GM19467 (cell line): Measurements from ENCODE around the gene CTSD.

Source experiments
- ATAC-seq: cut with Tn5 transposase; IDR thresholded peaks from one replicate; pipeline ENCODE4 v1.9.1; 2021; ENCODE audit warnings: mild to moderate bottlenecking, moderate library complexity; ENCODE audit not compliant: unreplicated experiment

CTSD gene

DNA sequence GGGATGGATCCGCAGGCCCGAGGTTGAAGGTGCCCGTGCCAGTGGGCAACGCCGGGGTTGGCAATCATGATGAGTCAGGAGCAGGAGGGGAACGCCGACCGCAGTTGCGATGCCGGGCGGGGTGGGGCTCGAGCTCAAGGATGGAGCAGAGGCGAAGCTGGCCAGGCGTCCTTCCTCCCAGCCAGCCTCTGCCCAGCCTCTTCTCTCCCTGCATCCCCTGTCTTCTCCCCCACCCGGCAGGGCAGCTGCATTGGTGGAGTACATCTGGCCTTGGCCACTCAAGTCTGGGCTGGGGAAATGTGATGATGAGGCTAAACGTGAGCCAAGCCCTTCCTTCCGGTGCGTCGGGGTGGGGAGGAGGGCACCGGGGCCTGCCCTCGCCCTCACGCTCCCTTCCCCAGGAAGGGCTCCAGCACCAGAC is 17.2 kb downstream of the CTSD start:
- no peak for ATAC-seq

DNA sequence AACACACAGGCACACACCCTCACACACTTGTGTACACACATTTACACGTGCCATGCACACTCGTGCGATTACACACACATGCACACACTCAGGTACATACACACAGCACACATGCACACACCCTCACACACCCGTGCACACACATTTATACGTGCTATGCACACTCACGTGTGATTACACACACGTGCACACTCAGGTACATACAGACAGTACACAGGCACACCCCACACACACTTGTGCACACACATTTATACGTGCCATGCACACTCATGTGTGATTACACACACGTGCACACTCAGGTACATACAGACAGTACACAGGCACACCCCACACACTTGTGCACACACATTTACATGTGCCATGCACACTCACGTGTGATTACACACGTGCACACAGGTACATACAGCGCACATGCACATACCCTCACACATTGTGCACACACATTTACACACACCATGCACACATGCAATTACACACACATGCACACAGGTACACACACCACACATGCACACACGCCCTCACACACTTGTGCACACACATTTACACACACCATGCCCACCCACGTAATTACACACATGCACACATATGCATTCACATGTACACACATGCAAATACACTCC is 17.9 kb downstream of the CTSD start:
- ATAC-seq = no peak

DNA sequence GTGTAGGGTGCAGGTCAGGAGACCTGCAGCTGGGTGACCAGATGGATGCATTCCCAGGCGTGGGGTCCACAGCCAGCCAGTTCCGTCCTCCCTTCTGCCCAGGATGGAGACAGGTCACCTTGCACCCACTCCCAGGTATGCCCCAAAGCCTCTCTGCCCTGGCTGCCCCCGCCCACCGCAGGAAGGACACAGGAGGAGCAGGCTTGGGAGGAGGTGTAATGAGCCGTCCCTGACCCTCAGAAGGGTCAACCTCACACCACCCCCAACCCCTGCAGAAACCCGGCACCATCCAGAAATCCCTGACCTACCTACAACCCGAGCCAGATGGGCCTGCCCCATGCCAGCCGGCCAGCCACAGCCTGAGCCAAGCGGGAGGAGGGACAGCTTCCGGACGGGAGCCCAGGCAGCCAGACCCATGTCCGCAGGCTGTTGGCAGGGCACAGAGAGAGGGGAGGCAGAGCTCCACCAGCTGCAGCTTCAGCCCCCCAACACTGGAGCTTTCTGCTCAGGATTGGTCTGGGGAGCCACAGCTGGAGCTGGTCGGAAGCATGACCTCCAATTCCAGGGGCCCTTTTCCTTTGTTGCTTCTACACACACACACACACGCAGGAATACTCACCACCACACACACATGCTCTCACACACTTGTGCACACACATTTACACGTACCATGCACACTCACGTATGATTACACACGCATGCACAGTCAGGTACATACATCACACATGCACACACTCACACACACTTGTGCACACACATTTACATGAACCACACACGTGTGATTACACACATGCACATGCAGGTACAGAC is 18.6 kb downstream of the CTSD start:
- ATAC-seq = no peak

DNA sequence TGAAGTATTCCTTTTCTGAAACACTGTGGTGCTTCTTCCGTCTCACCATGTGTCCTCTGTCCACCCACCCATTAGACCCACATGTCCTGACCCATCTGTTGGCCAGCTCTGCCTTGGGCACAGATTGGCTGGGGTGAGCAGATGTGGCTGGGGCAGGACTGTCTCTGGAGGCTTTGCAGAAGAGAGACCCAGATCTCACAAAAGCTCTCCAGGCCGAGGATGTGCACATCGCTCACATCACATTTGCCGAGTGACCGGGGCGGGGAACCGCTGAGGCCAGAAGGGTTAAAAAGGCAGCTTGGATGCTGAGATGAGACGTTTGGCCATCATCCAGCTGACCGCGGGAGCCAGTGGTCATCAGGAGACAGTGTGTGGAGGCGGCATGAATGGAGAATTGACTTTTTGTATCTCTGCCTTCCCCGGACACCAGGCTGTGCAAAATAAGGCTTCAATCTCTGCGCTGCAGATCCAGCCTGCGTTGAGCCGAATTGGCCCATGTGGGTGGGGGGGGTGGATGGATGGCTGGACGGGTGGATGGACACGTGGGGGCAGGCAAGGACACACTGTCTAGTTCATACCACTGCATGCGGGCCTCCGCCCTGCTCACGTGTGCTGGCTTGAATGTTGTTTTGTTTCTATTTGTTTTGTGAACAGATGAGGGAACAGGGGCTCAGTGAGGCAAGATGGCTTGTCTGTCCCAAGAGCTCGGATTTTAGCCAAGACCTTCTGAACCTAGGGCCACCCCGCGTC is 19.4 kb downstream of the CTSD start:
- no peak for ATAC-seq

DNA sequence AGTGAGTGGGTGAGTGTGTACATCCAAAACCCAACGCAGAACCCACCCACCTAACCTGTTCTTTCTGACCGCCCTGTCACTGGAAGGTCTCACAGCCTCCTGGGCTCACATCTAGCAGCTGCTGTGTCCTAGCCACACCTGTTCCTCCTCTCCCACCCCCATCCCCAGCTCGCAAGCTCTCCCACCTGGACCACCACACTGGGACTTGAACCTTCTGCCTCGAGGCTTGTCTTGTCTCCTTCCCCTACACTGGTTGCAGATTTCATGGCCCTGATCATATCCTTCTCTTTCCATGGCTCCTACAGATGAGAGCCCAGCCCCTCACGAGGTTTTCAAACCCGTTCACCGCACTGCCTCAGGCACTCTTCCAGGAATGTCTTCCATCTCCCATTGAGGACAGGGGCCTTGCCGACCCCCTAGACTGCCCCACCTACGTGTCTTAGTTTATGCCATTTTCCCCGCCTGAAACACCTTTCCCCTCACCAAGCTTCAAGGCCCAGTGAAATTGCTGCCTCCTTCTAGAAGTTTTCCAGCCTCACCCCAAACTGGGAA is 20.1 kb downstream of the CTSD start:
- ATAC-seq = no peak

DNA sequence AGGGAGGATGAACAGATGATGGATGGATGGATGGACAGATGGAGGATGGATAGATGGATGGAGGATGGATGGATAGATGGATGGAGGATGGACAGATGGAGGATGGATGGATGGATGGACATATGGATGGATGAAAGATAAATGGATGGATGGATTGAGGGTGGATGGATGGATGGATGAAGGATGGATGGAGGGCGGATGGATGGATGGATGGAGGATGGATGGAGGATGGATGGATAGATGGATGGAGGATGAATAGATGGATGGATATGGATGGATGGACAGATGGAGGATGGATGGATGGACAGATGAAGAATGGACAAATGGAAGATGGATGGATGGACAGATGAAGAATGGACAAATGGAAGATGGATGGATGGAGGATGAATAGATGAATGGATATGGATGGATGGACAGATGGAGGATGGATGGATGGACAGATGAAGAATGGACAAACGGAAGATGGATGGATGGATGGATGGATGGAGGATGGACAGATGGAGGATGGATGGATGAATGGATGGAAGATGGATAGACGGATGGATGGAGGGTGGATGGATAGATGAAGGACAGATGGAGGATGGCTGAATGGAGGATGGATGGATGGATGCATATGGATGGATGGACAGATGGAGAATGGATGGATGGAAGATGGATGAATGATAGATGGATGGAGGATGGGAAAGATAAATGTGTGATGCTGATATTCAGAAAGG is 20.7 kb downstream of the CTSD start:
- ATAC-seq = no peak

DNA sequence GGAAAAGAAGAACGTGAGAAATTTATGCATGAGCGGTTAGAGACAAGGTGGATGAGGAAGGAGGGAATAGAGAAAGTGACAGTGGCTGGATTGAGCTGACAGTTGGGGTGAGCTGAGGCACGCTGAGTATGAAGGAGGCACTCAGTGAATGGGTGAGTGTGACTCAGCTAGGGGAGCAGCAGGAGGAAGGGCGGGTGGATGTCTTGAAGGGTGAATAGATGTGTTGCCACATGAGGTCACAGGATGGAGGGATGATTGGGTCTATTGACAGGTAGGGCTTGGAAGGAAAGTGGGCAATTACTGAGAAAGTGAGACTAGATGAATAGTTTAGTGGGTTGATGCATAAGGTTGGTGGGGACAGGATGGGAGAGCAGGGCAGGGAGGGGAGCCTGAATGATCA is 21.4 kb downstream of the CTSD start:
- no peak for ATAC-seq

DNA sequence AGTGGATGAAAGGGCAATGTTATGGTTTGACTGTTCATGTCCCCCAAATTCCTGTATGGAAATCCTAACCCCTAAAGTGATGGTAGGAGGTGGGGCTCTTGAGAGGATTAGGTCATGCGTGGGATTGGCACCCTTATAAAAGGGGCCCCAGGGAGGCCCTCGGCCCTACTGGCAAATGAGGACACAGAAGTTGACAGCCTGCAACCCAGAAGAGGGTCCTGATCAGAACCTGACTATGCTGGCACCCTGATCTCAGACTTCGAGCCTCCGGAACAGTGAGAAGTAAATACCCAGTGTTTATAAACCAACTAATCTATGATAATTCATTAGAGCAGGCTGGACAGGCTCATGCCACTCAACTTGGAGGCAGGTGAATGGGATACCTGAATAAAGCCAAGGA is 22.0 kb downstream of the CTSD start:
- ATAC-seq = no peak

DNA sequence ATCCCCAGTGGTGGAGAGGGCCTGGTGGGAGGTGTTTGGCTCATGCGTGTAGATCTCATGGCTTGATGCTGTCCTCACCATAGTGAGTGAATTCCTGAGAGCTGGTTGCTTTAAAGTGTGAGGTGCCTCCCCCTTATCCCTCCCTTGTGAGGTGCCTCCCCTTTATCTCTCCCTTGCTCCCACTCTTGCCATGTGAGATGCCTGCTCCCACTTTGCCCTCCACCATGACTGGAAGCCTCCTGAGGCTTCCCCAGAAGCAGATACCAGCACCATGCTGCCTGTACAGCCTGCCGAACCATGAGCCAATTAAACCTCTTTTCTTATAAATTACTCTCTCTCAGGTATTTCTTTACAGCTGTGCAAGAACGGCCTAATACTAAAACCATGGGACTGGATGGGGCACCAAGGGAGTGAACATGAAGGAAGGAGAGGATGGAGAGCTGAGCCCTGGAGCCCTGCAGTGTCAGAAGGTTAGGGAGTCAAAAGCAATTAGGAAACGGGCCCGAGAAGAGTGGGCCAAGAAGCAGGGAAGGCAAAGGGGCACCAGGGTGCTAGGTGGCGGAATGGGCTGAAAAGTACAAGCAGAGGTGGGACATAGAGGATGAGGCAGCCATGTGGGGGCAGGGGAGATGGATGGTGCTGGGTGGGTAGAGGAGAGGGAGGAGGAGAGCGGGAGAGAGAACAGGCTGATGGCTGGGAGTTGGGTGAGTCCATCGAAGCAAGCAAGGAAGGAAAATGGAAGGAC is 22.8 kb downstream of the CTSD start:
- ATAC-seq = no peak

DNA sequence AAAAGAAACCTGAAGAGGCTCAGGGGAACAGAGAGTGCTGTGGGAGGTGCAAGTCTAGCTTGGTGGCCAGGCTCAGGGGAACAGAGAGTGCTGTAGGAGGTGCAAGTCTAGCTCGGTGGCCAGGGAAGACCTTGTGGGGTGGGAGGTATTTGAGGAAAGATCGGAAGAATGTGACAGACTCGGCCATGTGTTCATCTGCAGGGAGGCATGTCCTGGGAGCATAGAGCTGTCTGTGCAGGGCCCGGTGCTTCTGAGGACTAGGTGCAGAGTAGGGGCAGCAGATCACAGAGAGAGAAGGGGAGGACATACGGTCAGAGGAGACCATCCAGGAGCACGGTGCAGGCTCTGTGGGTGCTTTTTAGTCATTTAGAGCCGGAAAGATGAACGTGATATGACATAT is 24.2 kb downstream of the CTSD start:
- ATAC-seq = no peak

DNA sequence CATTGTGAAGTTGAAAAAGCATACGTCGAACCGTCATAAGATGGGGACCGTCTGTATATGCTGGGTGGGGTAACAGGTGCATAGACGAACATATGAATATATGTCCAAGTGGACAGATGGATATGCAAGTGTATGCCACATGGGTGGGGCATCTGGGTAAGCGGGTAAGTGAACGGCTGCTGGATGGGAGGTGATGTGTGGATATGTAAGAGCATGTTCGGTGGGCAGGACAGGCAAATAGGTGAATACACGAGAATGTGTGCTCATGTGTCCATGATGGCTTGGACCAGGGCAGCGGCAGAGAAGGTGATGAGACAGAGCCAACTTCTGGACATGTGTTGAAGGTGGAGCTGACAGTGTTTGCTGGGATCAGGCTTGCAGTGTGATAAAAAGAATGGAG is 25.3 kb downstream of the CTSD start:
- ATAC-seq = no peak

DNA sequence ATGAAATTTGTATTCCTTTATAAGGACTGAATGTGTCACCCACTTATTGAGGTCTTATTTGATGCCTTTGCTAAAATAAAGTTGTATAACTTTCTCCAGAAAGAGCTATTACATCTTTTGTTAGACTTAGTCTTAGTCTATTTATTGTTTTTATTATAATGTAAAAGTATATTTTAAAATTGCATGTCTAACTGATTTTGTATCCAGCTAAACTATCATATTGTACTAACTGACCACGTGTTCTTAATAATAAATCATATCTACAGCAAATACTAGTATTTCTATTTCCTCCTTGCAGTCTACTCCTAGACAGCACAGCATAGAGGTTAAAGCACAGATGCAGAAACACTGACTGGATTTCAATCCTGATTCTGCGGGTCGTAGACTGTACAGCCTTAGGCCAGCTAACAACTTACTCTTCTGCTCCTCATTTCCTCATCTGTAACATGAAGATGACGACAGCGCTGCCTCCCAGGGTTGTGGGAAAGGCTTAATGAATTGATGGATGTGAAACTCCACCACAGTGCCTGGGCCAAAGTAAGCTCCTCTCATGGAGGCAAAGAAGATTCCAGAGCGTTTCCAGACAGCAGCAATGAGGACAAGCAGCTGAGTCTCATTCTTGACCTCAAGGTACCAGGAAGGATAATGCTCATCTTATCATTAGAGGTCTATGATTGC is 26.5 kb downstream of the CTSD start:
- no peak for ATAC-seq

DNA sequence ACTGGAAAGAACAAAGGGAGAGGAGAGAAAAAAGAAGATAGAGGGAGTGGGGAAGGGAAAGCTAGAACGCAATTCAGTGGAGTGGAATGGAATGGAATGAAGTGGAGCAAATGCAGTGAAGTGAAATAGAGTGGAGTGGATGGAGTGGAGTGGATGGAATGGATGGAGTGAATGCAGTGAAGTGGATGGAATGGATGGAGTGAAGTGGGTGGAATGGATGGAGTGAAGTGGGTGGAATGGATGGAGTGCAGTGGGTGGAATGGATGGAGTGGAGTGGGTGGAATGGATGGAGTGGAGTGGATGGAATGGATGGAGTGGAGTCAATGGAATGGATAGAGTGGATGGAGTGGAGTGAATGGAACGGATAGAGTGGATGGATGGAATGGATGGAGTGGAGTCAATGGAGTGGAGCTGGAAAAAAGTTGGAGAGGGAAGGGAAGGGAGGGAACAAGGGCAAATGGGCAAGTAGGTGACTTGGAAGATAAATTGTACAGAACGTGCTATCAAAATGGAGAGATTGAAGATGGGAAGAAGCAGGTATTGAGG is 27.2 kb downstream of the CTSD start:
- ATAC-seq = no peak

DNA sequence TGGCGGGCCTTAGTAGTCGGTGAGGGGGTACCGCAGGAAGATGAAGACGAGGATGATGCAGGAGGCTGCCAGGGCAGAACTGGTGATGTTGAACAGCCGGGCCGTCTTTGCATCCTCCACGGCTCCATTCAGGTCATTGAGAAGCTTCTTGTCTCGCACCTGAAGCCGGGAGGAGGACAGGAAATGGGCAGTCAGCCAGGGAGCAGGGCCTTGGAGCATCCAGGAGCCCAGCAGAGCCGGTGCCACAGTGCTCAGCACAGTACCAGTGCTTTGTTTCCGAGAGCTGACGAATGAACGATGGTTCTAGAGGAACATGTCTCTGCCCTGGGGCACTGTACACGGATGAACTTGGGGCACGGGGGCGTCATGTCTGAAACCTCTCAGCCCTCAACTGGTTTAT is 28.5 kb downstream of the CTSD start:
- ATAC-seq = no peak

DNA sequence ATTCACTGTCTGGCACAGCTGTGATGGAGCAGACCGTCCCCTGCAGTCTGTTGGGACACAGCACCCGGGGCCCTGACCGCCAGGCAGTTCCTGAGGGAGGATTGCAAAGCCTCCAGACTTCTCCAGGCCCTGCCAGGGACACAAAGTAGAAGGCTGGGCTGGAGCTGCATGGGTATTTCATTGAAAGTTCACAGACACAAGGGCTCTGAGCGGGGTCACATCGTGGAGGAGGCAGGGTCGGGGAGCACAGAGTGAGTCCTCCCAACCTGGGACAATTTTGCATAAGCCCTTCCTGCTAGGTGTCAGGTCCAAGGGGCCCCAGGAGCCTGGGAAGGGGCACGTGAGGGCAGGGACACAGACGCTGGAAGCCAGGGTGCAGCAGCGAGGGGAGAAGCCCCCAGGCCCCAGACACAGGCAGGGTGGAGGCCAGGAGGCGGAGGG is 29.1 kb downstream of the CTSD start:
- ATAC-seq = no peak

DNA sequence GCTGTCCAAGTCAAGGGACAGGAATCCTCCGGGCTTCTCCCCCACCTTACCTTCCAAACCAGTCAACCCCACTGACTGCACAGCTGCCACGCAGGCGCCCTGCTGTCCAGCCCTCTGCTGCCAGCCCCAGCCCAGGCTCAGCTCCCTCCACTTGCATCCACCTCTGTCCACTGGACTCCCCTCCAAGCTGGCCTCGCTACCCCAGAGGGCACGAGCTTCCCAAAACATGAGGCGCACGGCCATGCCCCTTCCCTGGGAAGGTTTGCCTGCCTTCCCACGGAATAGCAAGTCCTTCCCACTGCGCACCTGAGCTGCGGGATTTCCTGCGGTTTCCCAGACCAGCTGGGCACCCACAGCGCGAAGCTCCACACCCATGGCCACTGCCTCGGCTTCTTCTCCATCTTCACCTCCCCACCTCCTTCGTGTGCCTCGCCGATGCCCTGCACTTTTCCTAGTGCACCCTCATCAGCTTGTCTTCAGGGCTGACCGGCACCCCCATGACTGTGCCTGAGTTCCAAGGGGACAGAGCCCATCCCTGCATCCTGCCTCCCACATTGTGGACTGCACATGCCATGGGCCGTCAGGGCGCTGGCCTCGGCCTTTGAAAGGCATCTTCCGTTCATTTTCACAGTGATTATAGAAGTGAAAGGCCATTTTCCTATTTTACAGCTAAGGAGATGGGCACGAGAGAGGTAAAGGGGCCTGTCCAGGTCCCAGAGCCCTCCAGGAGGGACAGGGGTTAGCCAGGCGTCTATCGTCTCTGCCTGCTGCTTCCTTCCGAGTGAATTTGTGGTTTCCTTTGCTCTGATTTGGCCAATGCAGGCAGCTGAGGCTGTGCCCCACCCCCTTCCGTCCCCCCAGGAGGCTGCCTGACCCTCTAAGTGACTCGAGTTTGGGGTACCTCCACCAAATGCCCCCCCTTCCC is 29.7 kb downstream of the CTSD start:
- no peak for ATAC-seq

DNA sequence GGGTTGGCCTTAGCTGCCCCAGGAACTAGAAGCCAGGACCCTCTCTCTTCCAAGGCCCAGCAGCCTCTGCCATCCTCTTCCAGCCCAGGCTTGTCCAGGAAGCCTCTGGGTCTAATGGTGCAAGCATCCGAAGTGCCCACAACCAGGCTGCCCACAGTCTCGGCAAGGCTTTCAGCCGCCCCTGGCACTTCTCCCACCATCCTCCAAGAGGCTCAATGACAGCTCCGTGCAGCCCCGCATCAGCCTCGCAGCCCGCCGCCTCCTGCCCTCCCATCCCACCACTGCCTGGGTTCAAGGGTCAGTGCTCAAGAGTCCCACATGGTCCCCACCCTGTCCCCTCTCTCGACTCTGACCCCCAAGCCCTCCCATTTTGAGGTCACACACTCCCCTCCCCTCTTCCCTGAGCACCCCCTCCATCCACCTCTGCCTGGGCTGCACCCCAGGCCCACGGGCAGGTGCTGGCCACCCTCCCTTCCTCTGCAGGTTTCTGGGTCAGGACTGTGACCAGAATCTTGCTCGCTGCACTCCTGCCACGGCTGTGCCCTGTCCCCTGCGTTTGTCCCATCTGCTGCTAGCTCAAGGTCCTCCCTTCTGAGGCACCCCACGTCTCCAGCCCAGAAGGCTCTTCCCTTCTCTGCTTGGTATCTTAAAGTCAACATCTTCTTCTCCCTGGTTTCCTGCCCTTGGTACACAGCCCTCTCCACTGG is 30.6 kb downstream of the CTSD start:
- no peak for ATAC-seq
